Stromal cell of bone marrow (primary cell): ENCODE data around the gene TP53I11.

Experiments
- DNase-seq: peaks from one replicate; pipeline ENCODE4 v3.0.0-alpha.2; 2012; ENCODE audit warnings: low read depth

Gene TP53I11

DNA sequence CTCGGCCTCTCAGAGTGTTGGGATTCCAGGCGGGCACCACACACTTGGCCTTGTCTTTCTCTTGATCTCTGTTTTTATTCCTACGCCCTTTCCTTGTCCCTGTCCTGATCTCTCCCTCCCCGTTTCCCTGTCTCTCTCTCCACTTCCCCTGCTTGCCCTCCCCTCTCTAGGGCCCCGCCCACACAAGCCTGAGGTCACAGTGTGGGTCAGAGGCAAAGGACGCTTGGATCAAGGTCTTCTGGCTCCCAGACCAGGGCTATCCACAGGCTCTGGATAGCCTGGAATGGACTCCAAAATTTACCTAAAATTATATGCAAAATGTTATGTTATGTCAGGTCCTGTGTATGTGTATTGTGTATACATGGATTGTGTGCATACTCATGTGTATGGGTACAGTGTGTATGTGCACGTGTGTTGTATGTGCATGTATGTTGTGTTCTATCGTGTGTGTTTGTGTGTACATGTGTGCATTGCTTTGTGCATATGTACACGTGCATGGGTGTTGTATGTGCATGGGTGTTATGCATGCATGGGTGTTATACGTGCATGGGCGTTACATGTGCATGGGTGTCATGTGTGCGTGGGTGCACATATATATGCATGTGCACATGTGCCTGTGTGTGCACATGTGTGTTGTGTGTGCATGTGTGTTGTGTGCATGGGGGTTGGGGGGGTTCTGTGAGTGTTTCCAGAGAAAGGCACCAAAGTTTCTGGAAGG lies 38.3 kb downstream of the TP53I11 start:
- no peak for DNase-seq

DNA sequence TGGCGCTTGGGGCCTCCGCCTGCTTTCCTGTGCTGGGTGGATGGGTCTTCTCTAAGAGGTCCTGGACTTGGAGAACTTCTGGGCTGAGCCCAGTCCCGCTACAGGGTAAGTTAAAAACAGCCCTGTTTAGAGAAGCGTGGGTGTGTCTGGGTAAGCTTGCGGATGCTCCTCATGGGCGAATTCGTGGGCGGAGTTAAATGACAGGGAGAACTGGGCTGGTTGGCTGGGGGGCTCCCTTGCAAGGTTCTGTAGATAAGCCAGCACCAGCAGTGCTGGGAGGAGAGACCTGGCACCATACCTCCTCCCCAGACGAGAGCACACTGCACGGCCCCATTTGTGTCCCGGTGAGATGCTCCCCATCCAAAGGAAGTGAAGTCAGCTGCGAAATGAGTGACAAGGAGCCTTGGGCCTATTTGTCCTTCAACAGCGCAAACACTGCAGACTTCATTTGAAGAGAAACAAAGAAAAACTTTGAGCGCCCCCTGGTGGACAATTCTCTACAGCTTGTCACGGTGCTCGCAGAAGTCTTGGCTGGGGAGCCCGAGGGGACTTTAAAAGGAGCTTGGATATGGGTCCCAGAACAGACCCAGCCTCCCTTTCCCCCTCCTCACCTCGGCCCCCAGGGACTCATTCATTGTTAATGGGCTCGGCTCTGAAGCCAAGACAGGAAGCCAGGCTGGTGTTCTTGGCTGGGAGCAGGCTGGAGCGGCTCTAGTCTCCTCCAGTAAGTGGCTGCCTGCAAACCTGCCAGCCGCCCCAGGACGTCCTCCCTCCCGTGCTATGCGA lies 39.5 kb downstream of the TP53I11 start:
- peak; percentile 66 for DNase-seq

DNA sequence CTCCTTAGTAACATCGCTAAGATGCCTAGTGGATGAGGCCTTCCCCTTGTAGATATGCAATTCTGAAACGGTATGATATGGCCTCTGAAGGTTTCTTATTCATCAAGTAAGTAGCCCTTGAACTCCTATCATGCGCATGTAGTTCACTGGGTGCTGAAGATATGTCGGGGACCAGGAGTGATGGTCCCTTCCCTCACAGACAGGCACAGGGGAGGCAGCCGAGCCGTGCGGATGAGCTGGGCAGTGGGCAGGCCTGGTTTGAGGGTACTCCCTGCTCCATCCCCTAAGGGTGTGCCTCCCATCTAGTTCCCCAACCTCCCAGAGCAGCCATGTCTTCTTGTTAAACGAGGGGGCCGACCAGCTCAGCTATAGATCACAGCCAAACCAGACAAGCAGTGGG lies 40.1 kb downstream of the TP53I11 start:
- no peak for DNase-seq

DNA sequence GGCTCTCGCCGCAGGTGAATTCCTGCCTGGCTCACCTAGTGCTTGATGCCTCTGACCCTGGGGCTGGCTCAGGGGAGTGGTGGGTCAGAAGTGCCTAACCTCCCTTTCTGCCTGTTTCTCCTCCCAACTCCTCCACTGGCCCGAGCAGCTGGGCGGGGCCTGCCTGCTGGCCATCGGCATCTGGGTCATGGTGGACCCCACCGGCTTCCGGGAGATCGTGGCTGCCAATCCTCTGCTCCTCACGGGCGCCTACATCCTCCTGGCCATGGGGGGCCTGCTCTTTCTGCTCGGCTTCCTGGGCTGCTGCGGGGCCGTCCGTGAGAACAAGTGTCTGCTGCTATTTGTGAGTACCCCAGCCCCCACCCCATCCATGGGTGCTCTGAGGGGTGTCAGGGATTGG lies 41.1 kb downstream of the TP53I11 start:
- no peak for DNase-seq

DNA sequence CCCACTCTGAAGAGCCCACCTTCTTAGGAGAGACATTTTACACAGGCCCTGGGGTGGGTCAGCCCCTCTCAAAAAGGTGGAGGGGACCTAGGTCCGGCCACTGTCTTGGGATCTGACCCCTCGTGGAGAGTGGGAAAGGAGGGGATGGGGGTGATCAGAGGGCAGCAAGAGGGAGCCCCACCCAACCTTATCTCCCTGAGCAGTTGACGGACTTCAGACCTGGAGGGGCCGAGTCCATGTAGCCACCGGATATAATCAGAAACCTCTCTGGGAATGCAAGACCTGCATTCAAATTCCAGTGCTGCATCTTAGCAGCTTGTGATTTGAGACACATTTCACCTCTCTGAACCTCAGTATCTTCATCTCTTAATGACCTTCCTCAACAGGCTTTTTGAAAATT lies 44.0 kb downstream of the TP53I11 start:
- no peak for DNase-seq

DNA sequence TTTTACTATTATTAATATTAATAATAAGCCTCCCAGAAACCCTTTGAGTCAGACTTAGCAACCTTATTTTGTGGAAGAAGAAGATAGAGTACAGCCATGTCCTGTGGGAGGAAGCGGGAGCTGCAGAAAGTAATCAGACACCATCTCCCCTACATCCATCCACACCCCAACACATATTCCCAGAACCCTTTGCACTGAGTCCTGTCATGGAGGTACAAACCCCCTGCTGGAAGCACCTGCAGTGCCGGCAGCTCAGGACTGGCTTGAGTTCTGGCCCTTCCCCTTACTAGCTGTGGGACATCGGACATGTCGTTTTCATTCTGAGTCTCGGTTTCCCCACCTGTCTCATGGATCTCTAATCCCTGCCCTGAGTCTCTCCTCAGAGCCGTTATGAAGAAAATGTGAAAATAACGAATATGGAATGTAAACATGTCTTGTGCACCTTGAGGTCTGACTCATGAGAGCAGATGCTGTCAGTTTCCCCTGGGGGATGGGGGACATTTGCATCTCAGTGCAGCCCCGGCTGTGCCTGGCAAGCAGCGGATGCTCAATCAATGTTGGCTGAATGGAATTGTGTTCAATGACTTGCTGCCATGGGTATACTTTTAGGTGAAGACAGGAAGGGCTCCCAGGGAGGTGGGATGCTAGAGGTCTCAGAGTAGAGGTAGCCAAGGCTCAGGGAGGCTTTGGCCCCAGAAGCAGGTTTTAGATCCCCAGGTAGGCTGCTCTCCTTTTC lies 45.4 kb downstream of the TP53I11 start:
- no peak for DNase-seq

DNA sequence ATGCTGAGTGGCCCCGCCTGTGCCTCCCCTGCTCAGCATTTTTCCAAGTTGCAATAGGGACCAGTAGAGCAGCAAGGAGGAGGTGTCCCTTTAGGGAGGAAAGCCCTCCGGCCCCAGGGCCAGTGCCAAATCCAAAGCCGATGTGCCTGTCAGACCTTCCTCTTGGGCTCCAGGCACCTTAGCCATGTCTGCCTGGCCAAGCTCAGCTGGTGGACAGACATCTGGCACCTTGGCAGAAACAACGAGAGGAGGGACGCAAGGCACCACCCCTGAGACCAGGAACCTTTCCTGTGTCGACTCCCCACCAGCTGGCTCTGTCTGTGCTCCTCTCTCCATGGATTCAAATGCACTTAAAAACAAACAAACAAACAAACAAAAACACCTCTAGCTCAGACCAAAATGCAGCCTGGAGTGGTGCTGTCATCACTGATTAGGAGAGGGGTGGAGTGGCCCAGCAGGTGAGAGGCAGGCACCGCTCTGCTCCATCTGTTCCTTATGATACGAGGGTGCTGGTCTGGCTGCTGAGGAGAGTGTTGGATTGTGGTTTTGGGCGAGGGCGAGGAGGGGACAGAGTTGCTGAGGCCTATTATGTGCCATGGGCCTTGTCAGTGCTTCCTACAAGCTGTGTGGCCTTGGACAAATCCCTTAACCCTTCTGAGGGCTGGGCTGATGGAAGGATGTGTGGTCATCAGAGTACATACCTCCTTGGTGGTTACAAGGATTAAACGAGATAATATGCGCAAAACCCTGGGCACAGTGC lies 46.2 kb downstream of the TP53I11 start:
- DNase-seq = no peak

DNA sequence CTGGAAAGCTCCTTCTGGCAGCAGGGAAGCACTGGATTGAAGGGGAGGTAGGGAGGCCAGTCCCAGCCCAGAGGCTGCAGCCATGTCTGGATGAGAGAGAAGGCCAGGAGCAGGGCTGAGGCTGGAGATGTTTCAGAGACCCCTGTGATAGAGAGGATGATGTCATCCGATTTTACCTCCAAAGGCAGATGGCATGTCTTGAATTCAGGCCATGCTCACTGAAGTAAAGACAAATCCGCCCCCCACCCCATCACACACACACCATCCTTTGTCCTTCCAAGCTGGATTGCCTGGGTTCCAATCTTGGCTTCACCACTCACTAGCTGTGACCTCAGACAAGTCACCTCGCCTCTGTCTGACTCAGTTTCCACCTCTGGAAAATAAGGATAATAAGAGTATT lies 47.2 kb downstream of the TP53I11 start:
- DNase-seq = no peak

DNA sequence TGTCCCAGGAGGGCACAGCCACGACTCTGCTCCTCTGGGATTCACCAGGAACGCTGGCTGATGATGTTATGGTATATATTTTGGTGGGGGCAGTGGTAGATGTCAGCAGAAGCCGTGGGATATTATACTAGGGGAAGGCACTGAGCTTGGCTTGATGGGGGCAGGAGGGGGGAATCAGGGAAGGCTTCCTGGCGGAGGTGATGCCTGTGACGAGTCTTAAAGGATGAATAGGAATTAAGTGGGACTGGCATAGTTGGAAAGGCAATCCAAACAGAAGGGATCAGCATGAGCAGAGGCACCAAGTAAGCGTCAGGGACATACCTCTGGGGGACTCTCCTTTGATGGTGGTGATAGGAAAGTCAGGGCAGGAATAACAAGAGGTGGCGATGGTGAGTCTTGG lies 47.6 kb downstream of the TP53I11 start:
- DNase-seq = no peak

DNA sequence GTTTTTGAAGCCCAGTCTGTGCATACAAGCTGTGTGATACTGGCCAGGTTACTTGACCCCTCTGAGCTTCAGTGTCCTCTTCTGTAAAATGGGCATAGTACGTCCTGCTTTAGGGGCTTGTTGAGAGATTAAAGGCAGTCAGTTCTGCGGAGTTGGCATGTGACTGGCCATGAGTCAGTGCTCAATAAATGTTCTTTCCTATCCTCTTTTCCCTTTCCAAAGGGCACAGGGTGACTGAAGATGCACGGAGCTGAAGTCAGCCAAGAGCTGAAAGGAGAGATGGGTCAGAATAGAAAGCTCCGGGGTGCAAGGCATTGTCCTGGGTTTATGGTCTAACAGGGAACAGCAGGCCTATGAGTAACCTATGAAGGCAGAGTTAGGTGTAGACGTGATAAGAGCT lies 48.9 kb downstream of the TP53I11 start:
- DNase-seq = no peak

DNA sequence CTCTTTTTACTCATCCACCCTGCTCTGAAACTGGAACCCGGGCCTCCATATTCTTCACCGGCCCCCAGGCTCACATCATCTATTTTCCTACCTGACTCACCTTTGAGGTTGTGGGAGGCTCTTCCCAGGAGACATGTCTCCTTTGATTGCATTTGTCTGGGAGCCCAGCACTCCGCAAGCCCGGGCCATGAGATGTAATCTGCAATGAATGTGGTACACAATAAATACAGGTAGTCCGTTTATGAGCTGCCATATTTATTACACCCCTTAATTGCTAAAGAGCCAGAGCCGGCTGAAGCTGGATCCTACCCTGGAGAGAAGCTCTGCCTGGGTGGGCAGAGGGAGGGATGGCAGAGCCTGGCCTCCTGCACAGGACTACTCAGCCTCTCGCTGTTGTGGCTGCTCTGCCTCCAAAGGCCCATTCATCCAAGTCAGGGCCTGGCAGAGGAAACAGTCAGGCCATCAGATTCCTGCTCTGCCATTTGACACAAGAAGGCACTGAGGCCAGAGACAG lies 49.5 kb downstream of the TP53I11 start:
- no peak for DNase-seq

DNA sequence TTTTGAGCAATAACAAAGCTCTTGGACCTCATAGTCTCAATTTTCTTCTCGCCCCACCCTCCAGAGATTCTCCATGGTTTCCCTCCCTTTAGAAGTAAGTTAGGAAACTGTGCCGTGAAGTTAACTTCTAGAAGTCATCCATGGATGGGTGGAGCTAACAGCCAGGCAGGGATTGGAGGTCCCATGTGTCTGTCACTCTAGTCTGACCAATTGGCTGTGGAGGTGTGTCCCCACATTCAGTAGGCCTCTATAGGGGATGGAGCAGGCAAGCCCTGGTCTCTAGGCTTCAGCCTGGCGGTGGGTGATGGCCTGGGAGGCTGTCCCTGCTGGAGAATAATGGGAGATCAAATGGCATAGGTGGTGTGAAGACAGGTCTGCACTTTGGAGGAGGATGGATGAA lies 50.7 kb downstream of the TP53I11 start:
- peak; percentile 18 for DNase-seq

DNA sequence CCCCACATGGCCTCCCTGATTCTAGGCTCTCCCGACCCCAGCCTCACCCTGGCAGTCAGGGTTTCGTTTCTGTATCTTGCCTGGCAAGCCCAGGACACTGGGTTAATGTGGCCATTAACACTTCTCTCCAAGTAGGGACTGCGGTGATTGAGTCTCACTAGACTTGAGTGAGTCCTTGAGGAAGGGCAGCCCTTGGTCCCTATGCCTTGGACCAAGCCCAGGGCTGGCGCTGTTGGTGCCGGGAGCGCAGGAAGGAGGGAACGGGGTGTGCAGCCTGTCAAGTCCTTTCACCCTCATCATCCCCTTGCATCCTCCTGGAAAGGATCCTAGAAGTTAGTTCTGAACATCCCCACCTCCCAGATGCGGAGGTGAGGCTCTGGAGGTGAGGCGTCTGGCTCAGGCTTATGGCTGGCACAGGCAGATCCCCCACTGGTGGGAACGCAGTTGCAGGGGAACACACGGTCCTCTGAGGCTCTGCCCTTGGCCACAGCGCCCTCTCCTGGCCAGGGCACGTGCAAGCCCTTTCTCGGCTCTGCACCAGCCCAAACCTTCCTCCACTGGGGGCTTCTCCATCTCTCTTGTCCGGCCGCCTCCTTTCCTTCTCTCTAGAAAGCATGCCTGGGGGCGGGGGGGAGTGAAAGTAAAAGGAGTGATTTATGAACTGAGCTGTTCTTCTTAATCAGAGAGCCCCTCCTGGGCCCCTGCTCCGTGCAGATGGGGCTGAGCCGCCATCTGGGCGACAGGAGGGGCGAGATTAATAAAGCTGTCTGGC lies 56.7 kb downstream of the TP53I11 start:
- DNase-seq = peak; percentile 22

DNA sequence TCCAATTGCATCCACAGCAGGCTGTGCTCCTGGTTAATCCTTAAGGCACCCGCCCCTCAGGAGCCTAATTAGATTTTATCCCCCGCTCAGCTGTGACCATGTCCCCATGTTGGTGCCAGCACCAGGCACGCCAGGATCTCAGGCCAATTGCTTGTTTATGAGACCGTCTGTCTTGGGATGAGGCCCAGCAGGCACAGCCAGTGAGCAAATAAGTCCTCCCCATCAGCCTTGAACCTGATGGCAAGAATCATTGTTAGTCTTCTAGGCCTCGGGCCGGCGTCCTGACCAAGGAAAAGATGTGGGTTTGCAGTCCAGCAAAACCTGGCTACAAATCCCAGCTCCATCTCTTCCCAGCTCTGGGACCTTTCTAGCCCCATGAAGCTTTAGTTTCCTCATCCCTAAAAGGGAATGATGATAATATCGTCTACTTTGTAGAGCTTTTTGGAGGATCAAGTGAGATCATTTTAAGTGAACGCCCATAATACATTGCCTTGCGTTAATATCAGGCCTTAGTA lies 57.3 kb downstream of the TP53I11 start:
- DNase-seq = no peak

DNA sequence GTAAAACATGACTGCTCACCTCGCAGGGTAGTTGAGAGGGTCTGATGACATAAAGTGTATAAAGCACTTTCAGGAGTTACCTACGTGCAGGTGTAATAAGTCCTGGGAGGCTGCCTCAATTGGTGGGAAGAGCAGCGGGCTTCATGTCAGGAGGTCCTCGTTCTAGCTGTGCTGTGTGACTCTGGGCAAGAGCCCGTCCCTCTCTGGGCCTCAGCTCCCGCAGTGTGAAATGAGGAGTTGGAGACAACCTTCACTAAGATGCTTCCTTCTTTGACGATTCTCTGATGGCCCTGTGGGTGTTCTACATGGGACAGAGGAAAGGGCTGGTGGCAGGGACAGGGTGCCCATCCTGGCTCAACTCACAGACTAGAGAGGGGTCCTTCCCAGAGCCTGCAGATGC lies 57.8 kb downstream of the TP53I11 start:
- DNase-seq = no peak

DNA sequence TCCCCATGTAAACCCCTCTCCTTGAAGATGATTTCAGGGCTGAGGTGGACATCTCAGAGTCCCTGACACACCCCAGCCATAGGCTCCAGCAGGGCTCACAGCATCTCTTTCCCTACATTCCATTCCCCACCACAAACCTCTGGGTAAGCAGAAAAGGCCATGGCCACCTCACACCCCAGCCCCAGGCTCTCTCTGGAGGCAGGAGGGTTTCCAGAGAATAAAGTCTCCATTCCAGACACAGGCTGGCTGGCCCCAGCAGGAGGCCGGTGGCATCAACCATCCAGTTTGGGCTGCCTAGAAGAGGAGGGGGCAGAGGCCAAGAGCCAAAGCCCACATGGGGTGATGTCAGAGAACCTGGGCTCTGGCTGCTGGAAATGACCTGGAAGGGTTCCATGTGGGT lies 61.4 kb downstream of the TP53I11 start:
- DNase-seq = no peak

DNA sequence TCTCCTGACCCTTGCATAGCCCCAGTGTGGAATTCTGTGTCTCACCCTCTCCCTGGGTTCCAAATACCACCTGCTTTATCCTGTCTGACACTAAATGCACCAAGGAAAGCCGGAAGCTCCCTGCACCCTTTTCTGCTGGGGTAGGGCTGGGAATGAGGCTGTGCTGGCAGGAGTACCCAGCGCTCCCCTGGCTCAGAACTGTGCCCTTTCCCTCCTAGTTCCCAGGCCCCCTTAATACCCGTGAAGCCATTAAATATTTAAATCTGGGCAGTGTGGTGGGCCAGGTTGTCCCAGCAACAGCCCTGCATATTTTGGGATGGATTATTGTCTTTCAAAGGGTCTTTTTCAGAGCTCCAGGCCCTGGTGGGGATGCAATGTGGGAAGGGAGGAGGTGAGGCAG lies 63.0 kb downstream of the TP53I11 start:
- no peak for DNase-seq

DNA sequence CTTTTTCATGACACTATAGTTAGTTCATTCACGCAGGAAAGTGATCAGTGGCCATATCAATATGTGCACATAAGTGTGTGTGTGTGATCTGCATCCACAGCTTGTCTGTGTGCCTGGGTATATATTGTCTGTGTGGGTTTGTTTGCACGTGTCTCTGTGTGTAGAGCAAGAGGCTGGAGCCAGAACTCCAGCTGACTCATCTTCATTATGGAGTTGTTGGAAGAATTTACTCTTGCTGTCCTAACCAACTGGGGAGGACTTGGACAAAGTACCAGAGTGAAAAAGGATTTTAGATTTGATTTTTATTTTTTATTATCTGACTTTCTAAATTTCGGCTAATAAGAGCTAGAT lies 63.9 kb downstream of the TP53I11 start:
- peak; percentile 69 for DNase-seq

DNA sequence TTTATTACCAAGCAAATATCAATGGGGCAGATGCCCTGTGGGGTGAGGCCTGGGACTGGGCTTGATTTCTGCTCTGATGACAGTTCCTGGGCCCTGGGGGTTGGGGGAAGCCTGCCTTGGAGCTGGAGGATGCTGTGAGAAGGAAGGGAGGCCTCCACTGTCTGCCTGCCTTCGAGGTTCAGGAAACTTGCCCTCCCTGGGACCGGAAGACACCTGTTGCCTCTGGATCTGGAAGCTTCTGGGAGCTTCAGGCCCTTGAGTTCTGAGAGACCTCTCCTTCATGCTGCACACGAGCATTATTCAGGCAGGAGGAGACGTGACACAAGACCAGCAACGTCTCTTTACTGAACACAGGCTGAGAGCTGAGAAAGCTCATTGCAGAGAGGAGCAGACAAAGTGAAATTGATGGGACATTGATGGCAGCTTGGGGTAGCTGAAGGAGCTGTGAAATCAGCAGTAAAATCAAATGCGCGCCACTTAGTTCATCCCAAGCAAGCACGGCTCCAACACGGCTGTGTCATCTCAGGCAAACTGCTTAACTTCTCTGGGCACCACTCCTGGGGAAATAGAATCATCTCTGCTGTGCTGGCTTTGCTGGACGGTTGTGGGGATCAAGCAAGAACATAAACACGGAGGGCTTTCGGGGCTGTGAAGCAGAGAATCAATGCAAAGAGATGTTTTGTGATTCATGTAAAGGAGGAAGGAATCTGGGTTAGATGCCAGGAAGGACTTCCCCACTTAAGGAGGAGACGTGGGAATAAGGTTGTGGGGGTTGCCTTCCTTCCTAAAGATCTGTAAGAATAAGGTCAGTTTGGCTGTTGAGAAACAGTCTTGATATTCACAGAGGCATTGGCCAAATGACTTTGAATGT lies 64.5 kb downstream of the TP53I11 start:
- DNase-seq = no peak
